Measurements from ENCODE around the gene SNPH.
A peak's percentile ranks its signal among the peaks of the same experiment; 100 is the strongest.

SNPH gene

GRCh38 chr20:1325173-1326030 lies 59.3 kb downstream of the SNPH start:
- DNase-seq (ENCODE audit: low spot score): peak; percentile 99

GRCh38 chr20:1326031-1326930 lies 60.2 kb downstream of the SNPH start:
- DNase-seq (ENCODE audit: low spot score): peak; percentile 60

GRCh38 chr20:1327241-1327653 lies 61.2 kb downstream of the SNPH start:
- DNase-seq (ENCODE audit: low spot score): peak; percentile 57

GRCh38 chr20:1327827-1328679 lies 62.0 kb downstream of the SNPH start:
- no peak for DNase-seq (ENCODE audit: low spot score)

- no peak for DNase-seq (ENCODE audit: low spot score)
These were observed 62.7 kb downstream of the SNPH start, which contains the start of gene SDCBP2 for GRCh38 chr20:1328680-1329330. TSS of gene SDCBP2 (minus strand) at chr20:1329139. CDS start at chr20:1320416, 8,723 bp downstream.

GRCh38 chr20:1330075-1330830 lies 64.2 kb downstream of the SNPH start:
- no peak for DNase-seq (ENCODE audit: low spot score)

- DNase-seq (ENCODE audit: low spot score): no peak
These were observed 65.0 kb downstream of the SNPH start for GRCh38 chr20:1331101-1331500.

GRCh38 chr20:1331801-1332453 lies 65.8 kb downstream of the SNPH start:
- no peak for DNase-seq (ENCODE audit: low spot score)

- DNase-seq (ENCODE audit: low spot score): no peak
These were observed 66.7 kb downstream of the SNPH start for GRCh38 chr20:1332749-1333300.

- DNase-seq (ENCODE audit: low spot score): no peak
These were observed 67.6 kb downstream of the SNPH start for GRCh38 chr20:1333462-1334369.

GRCh38 chr20:1334370-1334731 lies 68.3 kb downstream of the SNPH start:
- no peak for DNase-seq (ENCODE audit: low spot score)

- peak; percentile 33 for DNase-seq (ENCODE audit: low spot score)
These were observed 68.7 kb downstream of the SNPH start for GRCh38 chr20:1334761-1335160.

GRCh38 chr20:1335961-1336698 lies 70.0 kb downstream of the SNPH start:
- DNase-seq (ENCODE audit: low spot score): no peak

GRCh38 chr20:1336699-1337367 lies 70.7 kb downstream of the SNPH start:
- DNase-seq (ENCODE audit: low spot score): no peak

- no peak for DNase-seq (ENCODE audit: low spot score)
These were observed 71.3 kb downstream of the SNPH start for GRCh38 chr20:1337441-1337840.

GRCh38 chr20:1338096-1338495 lies 72.0 kb downstream of the SNPH start:
- no peak for DNase-seq (ENCODE audit: low spot score)

GRCh38 chr20:1338801-1339200 lies 72.7 kb downstream of the SNPH start:
- no peak for DNase-seq (ENCODE audit: low spot score)

Data from RKO (cell line).